GM21576 (cell line): ENCODE results near the gene SNAP47.
A peak's percentile ranks its signal among the peaks of the same experiment; 100 is the strongest.
"Not testable (repeated sequence)": the region's sequence is repeated elsewhere in the genome, so short reads cannot be mapped to it uniquely, and the experiment has no call there.

Experiments used
- ATAC-seq: cut with Tn5 transposase; IDR thresholded peaks from one replicate; pipeline ENCODE4 v1.9.1; 2021; ENCODE audit warnings: mild to moderate bottlenecking, moderate library complexity; ENCODE audit not compliant: unreplicated experiment

Gene SNAP47, protein sequence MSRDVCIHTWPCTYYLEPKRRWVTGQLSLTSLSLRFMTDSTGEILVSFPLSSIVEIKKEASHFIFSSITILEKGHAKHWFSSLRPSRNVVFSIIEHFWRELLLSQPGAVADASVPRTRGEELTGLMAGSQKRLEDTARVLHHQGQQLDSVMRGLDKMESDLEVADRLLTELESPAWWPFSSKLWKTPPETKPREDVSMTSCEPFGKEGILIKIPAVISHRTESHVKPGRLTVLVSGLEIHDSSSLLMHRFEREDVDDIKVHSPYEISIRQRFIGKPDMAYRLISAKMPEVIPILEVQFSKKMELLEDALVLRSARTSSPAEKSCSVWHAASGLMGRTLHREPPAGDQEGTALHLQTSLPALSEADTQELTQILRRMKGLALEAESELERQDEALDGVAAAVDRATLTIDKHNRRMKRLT

DNA sequence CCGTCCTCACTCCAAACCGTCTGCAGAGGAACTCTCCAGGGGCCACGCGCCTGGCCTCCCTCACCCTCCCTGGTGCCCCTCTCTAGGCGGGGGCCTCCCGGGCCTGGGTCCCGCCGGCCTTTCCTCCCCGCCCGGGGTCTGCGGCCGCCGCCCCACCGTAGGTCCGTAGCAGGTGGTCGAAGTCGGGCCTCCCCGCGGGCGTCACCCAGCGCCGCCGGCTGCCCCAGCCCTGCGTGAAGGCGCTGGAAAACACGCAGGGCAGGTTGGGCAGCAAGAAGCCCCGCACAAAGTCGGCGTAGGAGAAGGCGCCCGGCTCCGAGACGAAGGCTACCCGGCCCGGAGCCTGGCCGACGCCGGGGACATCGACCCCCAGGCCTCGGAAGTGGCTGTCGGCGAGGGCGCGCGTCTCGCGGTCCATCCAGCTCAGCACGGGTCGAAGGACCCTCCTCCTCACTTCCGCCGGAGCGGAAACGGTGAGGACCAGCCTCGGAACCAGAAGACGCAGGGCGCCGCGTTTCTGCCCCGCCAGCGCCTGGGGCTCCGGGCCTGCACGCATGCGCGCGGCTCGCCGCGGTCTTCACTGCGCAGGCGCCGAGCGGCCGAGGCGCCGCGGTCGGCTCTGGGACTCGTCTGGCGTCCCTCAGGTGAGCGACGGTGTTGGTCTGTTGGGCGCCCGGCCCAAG is at the start of gene SNAP47, which contains the start of gene JMJD4:
Gene SNAP47 (plus strand): TSS at position 580 of the 683 bp plus-strand sequence. CDS start 12,302 bp downstream, outside the sequence.
Gene JMJD4 (minus strand): TSS at position 447 of the 683 bp plus-strand sequence. CDS start 29 bp downstream, at position 418.
- ATAC-seq = peak; percentile 91

DNA sequence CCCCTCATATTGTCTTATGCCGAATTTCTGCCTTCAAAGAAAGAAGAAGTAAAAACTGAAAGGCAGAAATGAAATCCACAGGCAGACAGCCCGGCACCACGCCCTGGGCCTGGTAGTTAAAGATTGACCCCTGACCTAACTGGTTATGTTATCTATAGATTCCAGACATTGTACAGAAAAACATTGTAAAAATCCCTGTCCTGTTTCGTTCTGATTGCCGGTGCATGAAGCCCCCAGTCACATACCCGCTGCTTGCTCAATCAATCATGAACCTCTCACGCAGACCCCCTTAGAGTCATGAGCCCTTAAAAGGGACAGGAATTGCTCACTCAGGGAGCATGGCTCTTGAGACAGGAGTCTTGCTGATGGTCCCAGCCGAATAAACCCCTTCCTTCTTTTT is 49.4 kb upstream of the SNAP47 start:
- no peak for ATAC-seq

DNA sequence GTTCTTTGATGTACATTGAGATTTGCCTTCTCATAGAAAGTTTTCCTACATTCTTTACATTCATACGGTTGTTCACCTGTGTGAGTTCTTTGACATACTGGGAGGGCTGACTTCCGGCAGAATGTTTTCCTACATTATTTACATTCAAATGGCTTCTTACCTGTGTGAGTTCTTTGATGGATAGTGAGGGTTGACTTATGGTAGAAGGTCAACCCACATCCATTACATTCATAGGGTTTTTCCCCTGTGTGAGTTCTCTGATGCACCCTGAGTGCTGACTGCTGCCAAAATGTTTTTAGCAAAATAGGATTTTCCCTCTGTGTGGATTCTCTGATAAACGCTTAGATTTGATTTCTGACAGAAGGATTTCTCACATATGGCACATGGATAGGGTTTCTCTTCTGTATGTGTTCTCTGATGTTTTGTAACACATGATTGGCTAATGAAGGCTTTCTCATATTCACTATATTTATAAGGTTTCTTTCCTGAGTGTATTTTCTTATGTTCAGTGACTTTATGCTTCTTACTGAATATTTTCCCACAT is 37.8 kb upstream of the SNAP47 start:
- no peak for ATAC-seq

DNA sequence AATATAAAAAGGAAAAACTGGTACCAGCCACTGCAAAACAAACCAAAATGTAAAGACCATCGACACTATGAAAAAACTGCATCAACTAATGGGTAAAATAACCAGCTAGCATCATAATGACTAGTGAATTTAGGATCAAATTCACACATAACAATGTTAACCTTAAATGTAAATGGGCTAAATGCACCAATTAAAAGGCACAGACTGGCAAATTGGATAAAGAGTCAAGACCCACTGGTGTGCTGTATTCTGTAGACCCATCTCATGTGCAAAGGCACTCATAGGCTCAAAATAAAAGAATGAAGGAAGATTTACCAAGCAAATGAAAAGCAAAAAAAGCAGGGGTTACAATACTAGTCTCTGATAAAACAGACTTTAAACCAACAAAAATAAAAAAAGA is 33.6 kb upstream of the SNAP47 start:
- not testable (repeated sequence) for ATAC-seq

DNA sequence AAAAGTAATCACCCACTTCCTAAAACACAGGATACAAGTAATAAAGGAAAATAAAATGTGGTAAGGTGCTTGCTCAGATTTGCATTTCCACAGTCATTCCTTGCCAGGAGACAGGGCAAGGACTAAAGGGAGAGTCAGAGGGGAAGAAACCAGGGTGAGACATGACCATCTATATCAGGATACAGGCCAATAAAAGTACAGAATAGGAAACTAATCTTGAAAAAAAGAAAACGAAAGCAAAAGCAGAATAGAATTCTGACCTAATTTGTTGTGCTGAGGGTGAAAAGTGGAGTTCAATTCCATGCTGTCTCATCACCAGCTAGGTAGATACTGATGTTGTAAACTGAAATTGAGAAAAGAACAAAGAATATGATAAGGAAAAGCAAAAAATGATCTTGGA is 27.4 kb upstream of the SNAP47 start:
- no peak for ATAC-seq

DNA sequence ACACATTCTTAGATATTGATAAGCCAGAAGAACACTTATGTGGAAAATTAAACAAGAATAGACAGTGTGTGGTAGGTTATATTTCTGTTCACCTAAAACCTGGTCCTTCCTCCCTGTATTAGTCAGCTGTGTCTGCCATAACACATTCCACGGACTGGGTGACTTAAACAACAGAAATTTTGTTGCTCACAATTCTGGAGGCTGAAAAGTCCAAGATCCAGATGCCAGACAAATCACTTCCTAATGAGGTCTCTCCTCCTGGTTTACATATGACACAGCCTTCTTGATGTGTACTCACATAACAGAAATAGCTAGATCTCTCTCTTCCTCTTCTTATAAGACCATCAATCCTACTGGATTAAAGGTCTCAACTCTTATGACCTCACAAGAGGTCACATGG is 25.8 kb upstream of the SNAP47 start:
- ATAC-seq = no peak

DNA sequence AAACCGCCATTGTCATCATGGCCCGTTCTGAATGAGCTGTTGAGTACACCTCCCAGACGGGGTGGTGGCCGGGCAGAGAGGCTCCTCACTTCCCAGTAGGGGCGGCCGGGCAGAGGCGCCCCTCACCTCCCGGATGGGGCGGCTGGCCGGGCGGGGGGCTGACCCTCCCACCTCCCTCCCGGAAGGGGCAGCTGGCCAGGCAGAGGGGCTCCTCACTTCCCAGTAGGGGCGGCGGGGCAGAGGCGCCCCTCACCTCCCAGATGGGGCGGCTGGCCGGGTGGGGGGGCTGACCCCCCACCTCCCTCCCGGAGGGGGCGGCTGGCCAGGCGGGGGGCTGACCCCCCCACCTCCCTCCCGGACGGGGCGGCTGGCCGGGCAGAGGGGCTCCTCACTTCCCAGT is 24.8 kb upstream of the SNAP47 start:
- not testable (repeated sequence) for ATAC-seq

DNA sequence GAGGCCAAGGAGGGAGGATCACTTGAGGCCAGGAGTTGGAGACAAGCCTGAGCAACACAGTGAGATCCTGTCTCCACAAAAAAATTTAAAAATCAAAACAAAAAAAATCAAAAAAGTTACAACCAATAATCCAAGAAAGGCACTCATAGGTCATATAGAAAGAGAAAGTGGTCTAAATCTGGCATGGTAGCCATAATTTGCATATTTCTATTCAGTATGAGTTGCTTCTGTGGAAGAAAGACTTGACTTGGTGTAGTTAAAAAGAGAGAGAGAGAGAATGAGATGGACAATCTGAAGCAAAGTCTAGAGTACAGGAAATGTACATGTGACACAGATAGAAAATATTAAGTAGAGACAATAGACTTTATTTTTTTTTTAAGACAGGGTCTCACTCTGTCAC is 22.6 kb upstream of the SNAP47 start:
- peak; percentile 75 for ATAC-seq

DNA sequence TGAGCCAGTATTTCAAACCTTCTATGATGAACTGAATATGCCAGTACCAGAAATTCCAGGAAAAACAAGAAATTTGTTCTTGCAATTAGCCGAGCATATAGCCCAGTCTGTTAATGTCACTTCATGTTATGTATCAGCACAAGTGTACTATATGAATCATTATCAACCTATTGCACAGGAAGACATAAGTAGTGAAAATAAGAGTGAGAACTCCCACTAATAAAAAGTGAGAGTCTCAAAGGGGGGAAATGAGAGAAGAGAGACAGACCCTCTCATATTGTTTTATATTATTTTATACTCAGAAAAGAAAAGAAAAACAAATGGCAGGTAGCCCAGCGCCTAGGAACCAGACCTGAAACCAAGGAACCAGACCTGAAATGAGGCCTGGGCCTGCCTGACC is 16.3 kb upstream of the SNAP47 start:
- ATAC-seq = no peak

DNA sequence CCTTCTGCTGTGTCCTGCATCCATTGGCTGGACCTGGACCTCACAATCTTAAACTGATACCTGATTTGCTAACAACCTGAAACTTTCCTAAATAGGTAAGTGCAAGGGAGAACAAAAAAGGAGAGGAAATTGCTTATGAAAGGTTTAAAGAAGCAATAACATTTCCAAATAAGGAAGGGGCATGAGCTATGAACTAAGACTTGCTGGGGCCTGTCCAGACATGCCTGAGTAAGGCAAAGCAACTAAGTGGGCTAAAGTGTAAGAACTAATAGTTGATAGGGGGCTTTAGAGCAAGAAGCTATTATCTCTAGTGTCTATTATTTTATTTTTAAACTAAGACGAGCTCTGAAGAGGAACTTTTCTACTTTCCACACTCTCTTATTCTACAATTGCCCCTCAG is 11.8 kb upstream of the SNAP47 start:
- no peak for ATAC-seq

DNA sequence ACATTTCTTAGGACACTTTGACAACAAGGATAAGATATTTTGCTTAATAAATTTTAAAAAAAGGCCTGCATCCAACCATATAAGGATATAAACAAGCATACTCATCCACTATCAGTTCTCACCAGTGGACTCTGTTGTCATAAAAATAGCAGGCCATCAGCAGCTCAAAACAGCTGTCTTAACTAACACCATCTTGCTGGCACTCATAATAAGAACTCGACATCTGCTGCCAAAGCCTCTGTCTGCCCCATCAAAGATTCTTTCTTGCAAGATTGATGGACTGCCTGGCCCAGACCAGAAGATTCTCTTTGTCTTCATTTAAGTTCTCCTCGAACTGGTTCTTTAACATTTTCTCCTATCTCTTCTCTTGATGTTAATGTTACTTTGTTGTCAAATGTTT is 10.2 kb upstream of the SNAP47 start:
- no peak for ATAC-seq

DNA sequence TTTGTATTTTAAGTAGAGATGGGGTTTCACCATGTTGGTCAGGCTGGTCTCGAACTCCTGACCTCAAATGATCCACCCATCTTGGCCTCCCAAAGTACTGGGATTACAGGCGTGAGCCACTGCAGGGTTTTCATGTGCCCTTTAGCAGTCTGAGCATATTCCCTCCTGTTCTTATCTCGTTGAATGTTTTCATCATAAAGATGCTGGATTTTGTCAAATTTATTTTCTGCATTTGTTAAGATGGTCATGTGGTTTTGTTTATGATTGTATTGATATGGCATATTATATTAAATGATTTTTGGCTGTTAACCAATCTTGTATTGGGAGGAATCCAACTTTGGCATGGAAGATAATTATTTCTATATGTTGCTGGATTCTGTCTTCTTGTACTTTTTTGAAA is 8.9 kb upstream of the SNAP47 start:
- no peak for ATAC-seq

DNA sequence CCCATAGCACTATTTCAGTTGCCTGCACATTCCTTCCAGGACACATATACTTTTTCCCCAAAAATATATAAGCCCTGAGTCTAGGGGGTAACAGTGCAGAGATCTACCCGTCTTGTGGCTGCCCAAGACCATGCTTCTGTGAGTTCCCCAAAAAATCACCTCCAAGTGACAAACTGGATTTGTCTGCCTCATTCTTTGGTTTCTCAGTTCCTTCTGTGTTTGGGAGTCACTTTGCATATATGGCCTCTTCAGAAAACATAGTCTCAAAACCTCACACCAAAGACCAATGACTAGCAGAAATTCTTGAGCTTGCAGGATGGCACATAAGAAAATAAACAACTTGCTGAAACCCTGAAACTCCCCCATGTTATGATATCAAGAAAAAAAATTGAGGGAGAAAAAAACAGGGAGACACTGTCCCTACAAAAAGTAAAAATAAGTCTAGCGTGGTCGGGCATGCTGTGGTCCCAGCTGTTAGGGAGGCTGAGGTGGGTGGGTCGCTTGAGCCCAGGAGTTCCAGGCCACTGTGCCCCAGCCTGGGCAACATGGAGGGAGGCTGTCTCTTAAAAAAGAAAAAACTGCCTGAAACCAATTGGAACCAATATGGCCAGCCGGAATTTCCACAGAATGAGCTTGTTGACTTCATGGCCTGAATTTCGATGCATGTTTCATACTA is 8.2 kb upstream of the SNAP47 start:
- no peak for ATAC-seq

DNA sequence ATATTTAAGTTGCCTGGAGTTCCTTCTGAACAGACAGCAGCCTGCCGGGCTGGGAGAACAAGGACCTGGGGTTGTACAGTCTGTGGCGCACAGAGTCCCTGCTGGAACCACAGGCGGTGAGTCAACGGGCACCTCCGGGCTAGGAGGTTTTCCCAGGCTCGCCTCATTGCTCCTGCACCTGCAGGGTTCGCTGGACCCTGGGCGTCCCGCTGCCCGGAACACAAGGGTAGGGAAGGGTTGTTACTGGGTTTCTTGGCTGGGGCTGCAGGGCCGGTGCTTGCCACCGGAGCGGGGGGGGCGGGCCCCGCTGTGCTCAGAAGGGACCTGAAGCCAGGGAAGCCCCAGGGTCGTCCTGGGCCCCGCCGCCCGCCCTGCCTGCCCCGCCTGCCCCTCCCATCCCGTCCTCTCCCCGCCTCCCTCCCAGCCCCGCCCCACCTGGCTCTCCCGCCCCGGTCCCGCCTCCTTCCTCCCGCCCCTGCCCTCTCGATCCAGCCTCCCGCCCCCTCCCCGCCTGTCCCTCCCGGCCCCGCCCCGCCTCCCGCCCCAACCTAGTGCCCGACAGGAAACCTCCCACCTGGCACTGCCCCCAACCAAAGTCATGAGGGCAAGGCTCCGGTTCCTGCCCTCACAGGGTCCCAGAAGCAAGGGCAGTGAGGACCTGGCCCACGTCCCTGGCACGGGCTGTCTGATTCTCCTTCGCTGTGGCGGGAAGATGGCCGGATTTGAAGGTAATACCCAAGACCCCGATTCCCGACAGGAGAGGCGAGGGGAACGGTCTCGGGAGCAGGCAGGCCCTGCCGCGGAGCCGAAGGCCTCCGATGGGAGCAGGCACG is 7.0 kb upstream of the SNAP47 start:
- ATAC-seq = peak; percentile 39

DNA sequence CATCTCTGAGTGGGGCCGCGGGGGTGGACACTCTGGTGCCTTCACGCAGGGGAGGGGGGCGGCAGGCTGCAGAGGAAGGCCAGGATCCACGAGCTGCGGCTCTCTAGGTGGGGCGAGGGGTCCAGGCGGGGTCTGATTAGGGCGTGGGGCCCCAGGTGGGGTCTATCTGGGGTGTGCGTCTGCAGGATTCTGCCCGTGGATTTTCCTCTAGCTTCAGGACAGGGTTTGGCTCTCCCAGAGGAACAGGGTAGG is 6.4 kb upstream of the SNAP47 start:
- ATAC-seq = no peak

DNA sequence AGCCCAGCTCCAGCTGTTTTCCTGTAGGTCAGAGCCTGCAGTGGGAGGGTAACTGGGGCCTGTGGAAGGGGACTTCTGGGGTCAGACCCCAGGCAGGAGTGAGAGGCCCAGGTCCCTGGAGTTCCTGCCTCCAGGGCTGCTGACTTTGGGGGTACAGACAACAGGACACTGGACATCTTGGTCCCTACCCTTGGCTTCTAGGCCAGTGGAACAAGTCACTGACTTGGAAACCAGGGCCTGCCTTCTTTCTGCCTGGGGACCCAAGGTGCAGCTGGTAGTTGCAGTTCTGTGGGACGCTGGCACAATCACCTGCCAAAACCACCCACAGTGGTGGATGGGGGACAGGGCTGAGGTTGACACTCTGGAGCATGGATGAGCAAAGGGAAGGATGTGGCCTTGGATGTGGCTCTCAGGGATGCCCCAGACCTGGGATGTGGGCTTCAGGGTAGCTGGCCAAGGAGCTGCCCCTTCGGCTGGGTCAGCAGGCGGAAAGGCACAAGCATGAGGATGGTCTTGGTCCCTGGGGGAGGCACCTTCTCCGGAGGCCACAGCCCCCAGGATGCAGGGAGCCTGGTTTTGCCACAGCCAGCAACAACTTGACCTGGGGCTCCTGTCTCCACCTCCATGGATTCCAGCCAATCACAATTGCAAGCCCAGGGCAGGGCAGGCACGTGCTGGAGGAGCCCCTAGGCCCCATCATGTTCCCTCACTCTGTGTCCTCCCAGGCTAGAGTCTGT is 5.9 kb upstream of the SNAP47 start:
- ATAC-seq = no peak

DNA sequence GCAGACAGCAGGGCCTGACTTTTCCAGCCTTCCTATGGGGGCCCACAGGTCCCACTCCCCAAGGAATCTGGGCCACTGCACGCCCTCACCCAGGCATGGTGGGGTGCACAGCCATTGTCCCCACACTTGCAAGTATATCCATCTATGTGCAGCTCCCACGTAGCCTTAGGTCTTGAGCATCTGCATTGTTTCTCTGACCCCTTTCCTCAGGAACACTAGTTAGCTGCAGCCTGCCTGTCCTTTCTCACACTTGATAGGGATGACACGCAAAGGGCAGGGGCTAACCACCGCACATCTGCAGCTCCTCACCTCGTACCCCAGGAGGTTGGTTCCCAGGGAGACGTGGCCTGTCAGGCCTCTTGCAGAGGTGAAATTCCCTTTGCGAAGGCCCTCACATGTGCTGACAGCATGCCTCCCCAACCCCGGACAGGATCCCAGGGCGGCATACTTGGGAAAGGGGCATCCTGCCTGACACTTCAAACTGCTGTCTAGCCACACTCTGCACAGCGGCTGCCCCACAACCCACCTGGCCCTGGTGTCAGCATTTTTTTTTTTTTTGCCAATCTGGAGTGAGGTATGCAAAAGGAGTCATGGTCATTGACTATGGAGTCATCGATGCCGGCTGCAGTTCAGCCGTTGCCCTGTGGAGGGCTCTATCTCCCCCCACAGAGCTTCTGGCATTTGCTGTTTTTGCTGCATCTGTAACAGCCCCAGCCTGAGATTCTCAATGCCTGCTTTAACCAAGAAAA is 5.2 kb upstream of the SNAP47 start:
- ATAC-seq = peak; percentile 21

DNA sequence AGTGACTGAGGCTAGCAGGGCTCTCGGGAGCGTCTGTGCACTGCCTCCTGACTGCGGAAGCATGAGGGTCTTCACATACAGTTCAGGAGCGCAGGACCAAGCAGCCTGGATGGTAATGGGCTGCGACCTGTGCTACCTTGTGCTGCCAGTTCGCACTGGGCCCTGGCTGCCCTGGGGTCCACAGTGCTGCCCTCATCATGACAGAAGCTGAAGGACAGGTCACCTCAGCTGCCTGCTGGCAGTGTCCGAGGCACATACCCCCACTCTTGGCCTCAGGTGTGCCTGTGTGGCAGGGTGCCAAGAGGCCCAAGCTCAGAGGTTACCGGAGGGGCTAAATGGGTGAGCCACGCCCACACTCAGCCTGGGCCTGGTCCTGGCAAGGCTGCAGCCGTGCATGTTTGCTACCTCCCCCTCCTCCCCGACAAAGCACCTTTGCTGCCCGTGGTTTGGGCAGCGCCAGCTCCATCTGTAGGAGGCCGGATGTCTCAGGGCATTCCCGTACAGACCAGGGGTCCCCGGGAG is 4.5 kb upstream of the SNAP47 start:
- no peak for ATAC-seq

DNA sequence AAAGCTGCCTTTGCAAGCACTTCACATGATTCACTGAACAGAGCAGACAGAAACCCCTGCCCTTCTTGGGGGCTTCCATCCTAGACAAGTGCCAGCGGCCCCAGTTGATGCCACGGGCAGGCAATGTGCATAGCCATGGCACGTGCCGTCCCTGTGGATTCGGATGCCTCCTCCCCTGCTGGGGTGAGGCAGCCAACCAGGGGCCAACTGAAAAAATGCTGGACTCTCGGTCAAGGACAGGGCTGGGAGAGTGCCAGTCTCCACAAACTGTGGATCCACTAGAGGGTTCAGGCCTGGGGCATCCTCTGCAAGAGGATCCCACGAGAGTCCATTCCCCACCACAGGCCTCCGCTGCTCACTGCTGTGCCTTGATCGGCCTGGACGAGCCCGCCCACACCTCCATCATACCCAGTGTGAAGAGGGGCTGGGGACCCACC is 4.0 kb upstream of the SNAP47 start:
- ATAC-seq = no peak
